HEK293 (cell line): ENCODE measurements around the gene TMEM45A.
A peak's percentile ranks its signal among the peaks of the same experiment; 100 is the strongest.

Experiments used
- CTCF ChIA-PET: fragments of 350-600 bp; formaldehyde crosslinking; extraction: SDS; loops from one replicate; lab custom pipeline; 2021; ENCODE audit warnings: antibody characterized with exemption; lab: Yijun Ruan, JAX
- POLR2A ChIA-PET: fragments of 300-600 bp; formaldehyde crosslinking; extraction: SDS; loops from one replicate; lab custom pipeline; 2020; ENCODE audit warnings: antibody characterized with exemption, inconsistent platforms; lab: Yijun Ruan, JAX
- H3K27ac ChIP-seq: fragments of 200-500 bp; sonication (Bioruptor generic); 2 replicates; pipeline ENCODE4 v1.5.1; 2014; ENCODE audit warnings: low read depth, low read length, control low read depth, inconsistent platforms; ENCODE audit errors: extremely low read depth
- H3K36me3 ChIP-seq, 2 experiments: fragments of 200-500 bp in 1 of 2; sonication (Bioruptor generic) in 1 of 2; 1 replicate in 1 of 2; 2 replicates in 1 of 2; pipeline ENCODE4 v1.5.1; 2014 to 2017; ENCODE audit warnings: inconsistent platforms in 2 of 2, low read length in 2 of 2; ENCODE audit not compliant: control insufficient read depth in 2 of 2, insufficient read depth in 1 of 2
- H3K4me1 ChIP-seq: fragments of 200-500 bp; sonication (Bioruptor generic); 2 replicates; pipeline ENCODE4 v1.5.1; 2014; ENCODE audit warnings: mild to moderate bottlenecking, low read length, inconsistent platforms; ENCODE audit not compliant: control insufficient read depth, insufficient read depth
- H3K4me3 ChIP-seq: 2 replicates; pipeline ENCODE4 v1.5.1; 2011; ENCODE audit warnings: low read depth, mild to moderate bottlenecking, control low read depth, low read length, moderate library complexity
- H3K9me3 ChIP-seq: fragments of 200-500 bp; sonication (Bioruptor generic); 2 replicates; pipeline ENCODE4 v1.5.1; 2014; ENCODE audit warnings: low read depth, low read length, inconsistent platforms; ENCODE audit not compliant: control insufficient read depth, insufficient read depth
- BCL11B ChIP-seq: fragments of 450-650 bp; formaldehyde crosslinking; IDR thresholded peaks from 2 replicates; pipeline ENCODE4 v1.5.1; 2016; ENCODE audit warnings: low read depth, missing biosample characterization, missing genetic modification characterization
- FEZF1 ChIP-seq: fragments of 450-650 bp; formaldehyde crosslinking; IDR thresholded peaks from 2 replicates; pipeline ENCODE4 v1.5.1; 2016; ENCODE audit warnings: missing biosample characterization, missing genetic modification characterization
- GLIS1 ChIP-seq: fragments of 450-650 bp; formaldehyde crosslinking; IDR thresholded peaks from 2 replicates; pipeline ENCODE4 v1.5.1; 2016; ENCODE audit warnings: missing biosample characterization, missing genetic modification characterization
- KLF17 ChIP-seq: fragments of 450-650 bp; formaldehyde crosslinking; IDR thresholded peaks from 2 replicates; pipeline ENCODE4 v1.5.1; 2016; ENCODE audit warnings: missing biosample characterization, missing genetic modification characterization
- OSR2 ChIP-seq: fragments of 450-650 bp; formaldehyde crosslinking; IDR thresholded peaks from 2 replicates; pipeline ENCODE4 v1.5.1; 2016; ENCODE audit warnings: missing biosample characterization, missing genetic modification characterization
- PRDM1 ChIP-seq: fragments of 450-650 bp; formaldehyde crosslinking; IDR thresholded peaks from 2 replicates; pipeline ENCODE4; 2016; ENCODE audit warnings: missing biosample characterization, missing genetic modification characterization
- PRDM6 ChIP-seq: fragments of 450-650 bp; formaldehyde crosslinking; IDR thresholded peaks from 2 replicates; pipeline ENCODE4 v1.5.1; 2017; ENCODE audit warnings: missing biosample characterization, missing genetic modification characterization
- SP2 ChIP-seq: fragments of 450-650 bp; formaldehyde crosslinking; IDR thresholded peaks from 2 replicates; pipeline ENCODE4 v1.5.1; 2016; ENCODE audit warnings: missing biosample characterization, missing genetic modification characterization
- ZFP37 ChIP-seq: fragments of 450-650 bp; formaldehyde crosslinking; IDR thresholded peaks from 2 replicates; pipeline ENCODE4 v1.5.1; 2016; ENCODE audit warnings: missing biosample characterization, missing genetic modification characterization
- ZIC2 ChIP-seq: fragments of 450-650 bp; formaldehyde crosslinking; IDR thresholded peaks from 2 replicates; pipeline ENCODE4 v1.5.1; 2016; ENCODE audit warnings: missing biosample characterization, missing genetic modification characterization
- ZNF138 ChIP-seq: fragments of 450-650 bp; formaldehyde crosslinking; IDR thresholded peaks from 2 replicates; pipeline ENCODE4 v1.5.1; 2016; ENCODE audit warnings: missing biosample characterization, missing genetic modification characterization, borderline replicate concordance
- ZNF148 ChIP-seq: fragments of 450-650 bp; formaldehyde crosslinking; IDR thresholded peaks from 2 replicates; pipeline ENCODE4 v1.5.0; 2017; ENCODE audit warnings: missing biosample characterization, missing genetic modification characterization, borderline replicate concordance
- ZNF19 ChIP-seq: fragments of 450-650 bp; formaldehyde crosslinking; IDR thresholded peaks from 2 replicates; pipeline ENCODE4; 2016; ENCODE audit warnings: missing biosample characterization, missing genetic modification characterization, low read depth
- ZNF202 ChIP-seq: fragments of 450-650 bp; formaldehyde crosslinking; IDR thresholded peaks from 2 replicates; pipeline ENCODE4 v1.5.1; 2016; ENCODE audit warnings: missing biosample characterization, missing genetic modification characterization, borderline replicate concordance
- ZNF23 ChIP-seq: fragments of 450-650 bp; formaldehyde crosslinking; IDR thresholded peaks from 2 replicates; pipeline ENCODE4 v1.5.1; 2016; ENCODE audit warnings: missing biosample characterization, missing genetic modification characterization, borderline replicate concordance
- ZNF248 ChIP-seq: fragments of 450-650 bp; formaldehyde crosslinking; IDR thresholded peaks from 2 replicates; pipeline ENCODE4 v1.5.1; 2017; ENCODE audit warnings: missing biosample characterization, missing genetic modification characterization
- ZNF266 ChIP-seq: fragments of 450-650 bp; formaldehyde crosslinking; IDR thresholded peaks from 2 replicates; pipeline ENCODE4 v1.5.1; 2016; ENCODE audit warnings: missing biosample characterization, missing genetic modification characterization, low read depth
- ZNF341 ChIP-seq: fragments of 450-650 bp; formaldehyde crosslinking; IDR thresholded peaks from 2 replicates; pipeline ENCODE4; 2016; ENCODE audit warnings: low read depth, missing biosample characterization, missing genetic modification characterization
- ZNF398 ChIP-seq: fragments of 450-650 bp; formaldehyde crosslinking; IDR thresholded peaks from 2 replicates; pipeline ENCODE4 v1.5.1; 2017; ENCODE audit warnings: missing biosample characterization, missing genetic modification characterization
- ZNF426 ChIP-seq: fragments of 450-650 bp; formaldehyde crosslinking; IDR thresholded peaks from 2 replicates; pipeline ENCODE4 v1.5.1; 2017; ENCODE audit warnings: missing biosample characterization, missing genetic modification characterization, mild to moderate bottlenecking, inconsistent platforms, moderate library complexity
- ZNF501 ChIP-seq: fragments of 450-650 bp; formaldehyde crosslinking; IDR thresholded peaks from 2 replicates; pipeline ENCODE4 v1.5.1; 2016; ENCODE audit warnings: missing biosample characterization, missing genetic modification characterization
- ZNF514 ChIP-seq: fragments of 450-650 bp; formaldehyde crosslinking; IDR thresholded peaks from 2 replicates; pipeline ENCODE4 v1.5.1; 2016; ENCODE audit warnings: missing biosample characterization, missing genetic modification characterization
- ZNF548 ChIP-seq: fragments of 450-650 bp; formaldehyde crosslinking; IDR thresholded peaks from 2 replicates; pipeline ENCODE4 v1.5.1; 2016; ENCODE audit warnings: missing biosample characterization, missing genetic modification characterization
- ZNF600 ChIP-seq: fragments of 450-650 bp; formaldehyde crosslinking; IDR thresholded peaks from 2 replicates; pipeline ENCODE4 v1.5.1; 2016; ENCODE audit warnings: missing biosample characterization, missing genetic modification characterization
- ZNF629 ChIP-seq: fragments of 450-650 bp; formaldehyde crosslinking; IDR thresholded peaks from 2 replicates; pipeline ENCODE4 v1.5.1; 2017; ENCODE audit warnings: missing biosample characterization, missing genetic modification characterization
- ZNF645 ChIP-seq: fragments of 450-650 bp; formaldehyde crosslinking; IDR thresholded peaks from 2 replicates; pipeline ENCODE4; 2016; ENCODE audit warnings: missing biosample characterization, missing genetic modification characterization
- ZNF704 ChIP-seq: fragments of 450-650 bp; formaldehyde crosslinking; IDR thresholded peaks from 2 replicates; pipeline ENCODE4 v1.5.1; 2016; ENCODE audit warnings: missing biosample characterization, missing genetic modification characterization
- ZSCAN23 ChIP-seq: fragments of 450-650 bp; formaldehyde crosslinking; IDR thresholded peaks from 2 replicates; pipeline ENCODE4 v1.5.1; 2016; ENCODE audit warnings: missing biosample characterization, missing genetic modification characterization
- ZSCAN30 ChIP-seq: fragments of 450-650 bp; IDR thresholded peaks from 2 replicates; pipeline ENCODE4 v1.5.1; 2018; ENCODE audit warnings: missing biosample characterization, mild to moderate bottlenecking, missing genetic modification characterization, moderate library complexity

TMEM45A gene

GRCh38 chr3:100525753-100526612 lies 33.6 kb downstream of the TMEM45A start:
- Histone ChIP-seq H3K9me3 (no peaks in the 10 kb centered on the region), H3K27ac (no peak overlapping the region), H3K4me3 (no peak overlapping the region), H3K36me3 (no peaks in the 10 kb centered on the region), H3K4me1 (no peaks in the 10 kb centered on the region)
- ChIA-PET POLR2A (interaction anchor here (1.1 to 2.4 kb wide), 2 partner anchors 9 to 34 kb away, joined by 3 to 5 read pairs; partner anchors contain the start of gene TMEM45A), CTCF (interaction anchor here (0.7 kb wide), 1 partner anchor 1275 kb away, joined by 3 read pairs; no protein-coding TSS in a partner anchor)
- TF ChIP-seq ZSCAN30 (tag by site-specific recombination) (no peak), ZNF266 (tag by site-specific recombination) (no peak), OSR2 (tag by site-specific recombination) (no peak), ZIC2 (peak; percentile 71), ZNF398 (tag by site-specific recombination) (no peak), ZNF629 (tag by site-specific recombination) (0 out of 2 replicates have a peak, but pooled peaks have one; percentile 29), ZNF23 (tag by site-specific recombination) (no peak), PRDM6 (tag by site-specific recombination) (no peak), ZNF202 (tag by site-specific recombination) (no peak), ZNF426 (tag by site-specific recombination) (no peak), ZNF248 (no peak), ZNF138 (no peak), ZFP37 (peak; percentile 40; the same call in 1 of the 2 replicates), GLIS1 (tag by site-specific recombination) (peak; percentile 87), ZSCAN23 (tag by site-specific recombination) (no peak), FEZF1 (peak; percentile 88), BCL11B (tag by site-specific recombination) (no peak), ZNF645 (tag by site-specific recombination) (no peak), ZNF600 (tag by site-specific recombination) (peak; percentile 36; the same call in 1 of the 2 replicates), ZNF19 (no peak), ZNF514 (tag by site-specific recombination) (no peak), SP2 (tag by site-specific recombination) (no peak), PRDM1 (tag by site-specific recombination) (peak; percentile 76), ZNF148 (no peak), KLF17 (tag by site-specific recombination) (no peak), ZNF501 (no peak), ZNF341 (tag by site-specific recombination) (0 out of 2 replicates have a peak, but pooled peaks have one; percentile 1), ZNF704 (tag by site-specific recombination) (no peak), ZNF548 (tag by site-specific recombination) (no peak)
